RPMI7951 (cell line): ENCODE results near the gene FNBP1. TPM values are rescaled to one million over a fixed set of nuclear protein-coding genes. Genes with fewer than 3 reads are reported as not detected.

Experiments
- DNase-seq: peaks from one replicate; pipeline ENCODE4 v3.0.0-alpha.2; 2012; ENCODE audit warnings: low read depth
- total RNA-seq: library from RNA; depleted of rRNA; stranded (reverse); fragments of >200 nt; shearing (Covaris generic); gene quantifications from 2 replicates; pipeline ENCODE4 v1.2.3, GENCODE V29; 2014; rRNA removed

FNBP1 gene
- total RNA-seq, 1 experiment from 2014 or later: 20.1 TPM

DNA sequence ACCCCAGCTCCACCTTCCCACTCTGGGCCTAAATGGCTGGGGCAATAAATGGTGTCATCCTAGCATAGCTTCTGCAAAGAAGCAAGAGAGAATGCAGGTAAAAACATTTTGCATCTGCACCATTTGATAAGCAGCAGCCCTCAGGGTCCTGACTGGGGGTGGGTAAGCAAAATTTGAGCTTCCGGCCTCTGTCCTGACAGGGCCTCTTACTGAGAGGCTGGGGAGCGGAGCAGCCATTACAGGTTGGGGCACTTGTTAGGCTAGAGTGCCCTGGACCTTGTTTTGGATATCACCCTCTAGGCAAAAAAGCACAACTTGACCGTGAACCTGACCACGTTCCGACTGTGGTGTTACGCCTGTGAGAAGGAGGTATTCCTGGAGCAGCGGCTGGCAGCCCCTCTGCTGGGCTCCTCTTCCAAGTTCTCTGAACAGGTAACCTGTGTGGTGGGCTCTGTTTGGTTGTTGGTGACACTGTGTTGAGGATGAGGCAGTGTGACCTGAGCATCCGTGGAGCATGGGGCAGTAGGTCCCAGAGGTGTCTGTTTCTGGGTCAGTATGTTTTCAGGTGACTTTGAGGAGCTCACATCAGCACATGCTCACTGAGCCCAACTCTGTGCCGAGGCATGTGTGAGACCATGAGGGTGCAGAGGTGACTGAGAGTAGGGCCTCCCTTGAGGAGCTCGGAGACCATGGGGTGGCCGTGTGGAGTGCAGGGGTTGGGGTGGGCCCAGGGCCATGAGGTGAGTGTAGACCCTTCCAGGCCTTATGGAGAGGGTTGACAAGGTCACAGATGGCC is 184.6 kb downstream of the FNBP1 start:
- no peak for DNase-seq

DNA sequence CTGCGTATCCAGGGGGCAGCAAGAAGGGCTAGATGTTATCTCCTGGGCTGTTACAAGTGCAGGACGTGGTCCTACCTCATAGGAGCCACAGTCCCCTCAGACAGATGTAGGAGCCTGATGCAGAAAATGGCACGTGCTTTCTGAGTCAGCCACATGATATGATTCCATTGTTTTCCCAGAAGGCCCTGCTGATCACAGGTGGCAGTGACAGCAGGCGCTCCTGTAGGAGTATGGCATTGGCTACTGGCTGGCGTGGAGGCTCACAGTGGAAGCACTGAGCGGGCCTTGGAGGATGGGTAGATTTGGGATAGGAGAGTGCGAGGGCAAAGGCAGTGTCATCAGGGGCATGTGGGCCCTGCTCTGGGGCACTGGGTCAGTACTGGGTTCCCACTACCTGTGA is 185.8 kb downstream of the FNBP1 start:
- no peak for DNase-seq

DNA sequence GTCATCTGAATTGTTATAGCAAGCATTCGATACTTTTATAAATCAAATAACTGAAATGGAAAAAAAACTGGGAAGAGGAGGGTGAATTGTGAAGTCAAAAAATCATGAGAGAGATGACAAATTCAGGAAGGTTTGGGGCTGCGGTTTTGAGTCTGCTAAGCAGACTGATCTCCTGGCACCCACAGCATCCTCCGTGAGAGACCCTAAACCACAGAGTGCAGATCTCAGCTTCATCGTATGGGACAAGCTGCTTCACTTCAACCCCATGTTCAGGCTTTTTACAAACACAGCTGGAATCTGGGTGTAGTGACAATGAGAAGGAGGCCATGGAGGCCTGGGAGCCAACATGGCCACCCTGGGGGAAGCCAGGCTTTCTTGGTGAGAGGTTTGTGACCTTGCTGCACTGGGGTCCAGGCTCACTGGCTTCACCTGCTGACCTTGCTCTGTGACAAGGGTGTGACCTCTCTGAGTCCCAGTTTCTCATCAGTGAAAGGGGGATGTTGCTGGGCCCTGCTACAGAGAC is 188.3 kb downstream of the FNBP1 start:
- DNase-seq: no peak

DNA sequence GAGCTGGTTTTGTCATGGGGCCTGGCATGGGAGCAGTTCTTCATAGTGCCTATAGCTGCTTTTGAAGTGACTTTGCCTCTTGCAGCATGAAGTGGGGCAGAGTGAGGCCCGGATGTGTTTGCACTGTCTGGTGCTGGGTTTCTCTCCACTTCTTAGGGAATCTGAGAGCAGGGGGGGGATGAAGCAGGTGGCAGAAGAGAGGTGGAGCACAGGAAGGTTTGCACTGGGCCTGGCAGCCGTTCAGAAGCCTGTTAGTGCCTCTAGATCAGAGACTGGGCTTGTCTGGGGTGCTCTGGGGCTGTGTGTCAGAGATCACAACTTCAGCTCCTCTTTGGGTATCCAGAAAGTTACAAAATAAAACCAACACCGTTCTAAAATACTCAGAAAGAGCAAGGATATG is 189.4 kb downstream of the FNBP1 start:
- DNase-seq: no peak

DNA sequence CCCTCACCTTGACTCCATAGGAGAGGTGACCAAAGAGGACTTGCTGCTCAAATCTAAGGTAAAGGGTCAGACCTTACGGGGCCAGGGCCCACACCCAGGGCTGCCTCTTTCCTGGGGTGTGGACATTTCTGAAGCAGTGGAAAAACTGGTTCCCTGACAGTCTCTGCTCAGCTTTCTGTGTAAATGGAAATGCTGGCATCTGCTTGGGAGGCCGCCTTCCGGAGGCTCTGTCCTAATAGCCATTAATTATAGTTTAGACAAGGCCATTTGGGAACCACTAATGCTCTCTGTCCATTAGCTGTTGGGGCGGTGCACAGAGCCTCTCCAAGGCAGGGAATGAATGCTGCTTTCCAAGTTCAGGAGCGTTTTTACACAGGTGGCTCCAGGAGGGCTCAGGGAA is 190.4 kb downstream of the FNBP1 start:
- no peak for DNase-seq

DNA sequence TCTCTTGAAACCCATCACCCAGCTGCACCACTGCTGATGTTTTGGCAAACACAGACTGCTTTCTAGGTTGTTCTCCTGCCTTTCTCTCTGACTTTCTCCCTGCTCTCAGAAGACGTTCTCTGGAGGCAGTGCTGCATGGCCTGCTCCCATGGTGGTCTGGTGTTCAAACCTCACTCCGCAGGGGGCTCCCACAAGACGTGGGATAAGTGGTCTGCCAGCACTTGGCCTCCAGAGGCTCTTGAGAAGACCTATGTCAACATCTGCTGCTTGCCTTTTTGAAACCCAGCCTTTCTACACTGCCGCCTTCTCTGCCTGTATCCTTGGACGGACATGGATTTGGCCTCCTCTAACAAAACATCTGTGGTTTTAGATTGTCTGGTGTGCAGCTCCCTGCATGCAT is 191.2 kb downstream of the FNBP1 start:
- no peak for DNase-seq

DNA sequence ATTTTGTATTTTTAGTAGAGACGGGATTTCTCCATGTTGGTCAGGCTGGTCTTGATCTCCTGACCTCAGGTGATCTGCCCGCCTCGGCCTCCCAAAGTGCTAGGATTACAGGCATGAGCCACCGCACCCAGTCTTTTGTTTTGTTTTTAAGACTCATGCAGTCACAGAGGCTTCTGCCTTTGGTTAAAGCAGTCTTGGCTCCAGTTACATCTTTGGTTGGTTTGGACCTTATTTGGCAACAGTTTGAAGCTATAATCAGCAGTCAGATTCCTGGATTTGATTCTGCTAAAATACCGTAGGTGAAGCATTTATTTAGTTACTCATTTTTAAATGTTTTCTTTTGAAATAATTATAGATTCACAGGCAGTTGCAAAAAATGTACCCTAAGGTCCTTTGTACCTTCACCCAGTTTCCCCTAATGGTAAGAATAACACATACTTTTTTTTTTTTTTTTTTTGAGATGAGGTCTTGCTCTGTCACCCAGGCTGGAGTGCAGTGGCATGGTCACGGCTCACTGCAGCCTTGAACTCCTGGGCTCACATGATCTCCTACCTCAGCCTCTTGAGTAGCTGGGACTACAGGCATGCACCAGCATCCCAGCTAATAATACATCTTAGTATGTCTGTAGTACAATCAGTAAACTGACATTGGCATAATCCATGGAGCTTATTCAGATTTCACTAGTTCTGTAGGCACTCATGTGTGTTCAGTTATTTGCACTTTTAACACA is 192.0 kb downstream of the FNBP1 start:
- DNase-seq: no peak

DNA sequence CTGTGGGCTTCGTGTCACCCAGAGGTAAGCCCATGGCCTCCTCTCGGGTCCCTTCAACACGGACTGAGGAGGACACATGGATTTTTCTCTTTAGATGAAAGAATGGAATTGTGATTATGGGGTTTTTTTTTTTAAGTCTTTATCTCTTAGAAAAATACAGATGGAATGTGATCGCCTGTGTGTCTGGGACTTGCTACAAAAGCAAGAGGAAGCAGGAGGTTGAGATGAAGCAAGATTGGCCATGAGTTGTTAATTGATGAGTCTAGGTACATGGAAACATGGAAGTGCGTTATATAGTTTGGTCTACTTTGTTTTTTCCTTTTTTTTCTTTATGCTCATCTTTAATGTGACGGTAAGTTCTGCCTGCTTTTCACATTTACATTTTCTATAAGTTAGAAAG is 193.1 kb downstream of the FNBP1 start:
- no peak for DNase-seq

DNA sequence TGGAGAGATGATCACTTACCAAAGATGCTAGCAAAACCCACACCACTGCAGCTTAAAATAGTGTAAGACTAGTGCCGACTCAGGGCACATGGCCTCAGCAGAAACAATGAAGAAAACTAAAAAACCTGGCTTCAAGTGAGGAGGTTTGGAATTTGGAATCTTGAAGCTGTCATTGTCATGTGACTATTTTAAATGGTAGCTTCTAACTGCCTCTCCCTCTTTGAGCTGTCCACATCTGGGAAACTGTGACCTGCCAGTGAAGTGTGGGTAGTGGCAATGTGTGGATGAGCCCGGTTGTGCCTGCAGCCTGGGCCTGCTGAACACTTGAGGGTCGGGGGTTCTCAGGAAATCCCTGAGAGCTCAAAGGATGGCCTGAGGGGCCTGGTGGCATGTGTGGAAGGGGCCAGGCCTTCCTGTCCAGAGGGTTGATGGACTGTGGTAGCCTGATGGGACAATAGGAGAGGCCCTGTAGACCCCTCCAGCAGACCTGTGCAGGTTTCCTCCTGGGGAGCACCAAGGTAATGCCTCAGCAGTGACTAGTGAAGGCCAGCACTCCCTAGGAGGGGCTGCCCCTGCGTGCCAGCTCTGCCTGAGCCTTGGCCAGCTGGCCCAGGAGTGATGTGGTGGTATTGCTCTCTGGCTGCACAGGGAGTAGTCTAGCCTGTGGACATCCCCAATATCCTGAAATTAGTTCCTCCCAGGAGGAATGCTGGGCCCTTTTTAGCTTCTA is 194.1 kb downstream of the FNBP1 start:
- no peak for DNase-seq

DNA sequence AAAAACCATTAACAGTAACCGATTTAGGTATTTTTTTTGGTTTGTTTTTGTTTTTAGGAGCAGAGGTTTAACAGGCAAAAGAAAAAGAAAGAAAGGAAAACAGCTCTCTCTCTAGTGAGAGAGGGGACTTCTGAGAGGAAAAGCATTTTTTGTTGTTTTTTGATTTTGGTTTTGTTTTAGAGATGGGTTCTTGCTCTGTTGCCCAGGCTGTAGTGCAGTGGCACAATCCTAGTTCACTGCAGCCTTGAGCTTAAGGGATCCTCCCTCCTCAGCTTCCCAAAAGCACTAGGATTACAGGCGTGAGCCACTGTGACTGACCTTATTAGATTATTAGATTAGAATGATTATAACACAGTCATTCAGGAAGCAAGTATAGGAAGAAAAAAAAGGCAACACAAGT is 197.6 kb downstream of the FNBP1 start:
- DNase-seq: no peak

DNA sequence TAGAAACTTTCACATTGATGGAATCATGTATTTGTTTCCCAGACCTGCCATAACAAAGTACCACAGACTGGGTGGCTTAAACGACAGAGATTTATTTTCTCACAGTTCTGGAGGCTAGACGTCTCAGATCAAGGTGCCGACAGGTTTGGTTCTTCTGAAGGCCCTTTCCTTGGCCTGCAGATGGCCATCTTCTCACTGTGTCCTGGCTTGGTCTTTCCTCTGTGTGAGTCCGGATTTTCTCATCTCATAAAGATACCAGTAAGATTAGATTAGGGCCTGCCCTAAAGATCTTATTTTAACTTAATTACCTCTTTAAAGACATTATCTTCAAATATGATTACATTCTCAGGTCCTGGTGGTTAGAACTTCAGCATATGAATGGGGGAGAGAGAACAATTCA is 201.9 kb downstream of the FNBP1 start:
- DNase-seq: no peak

DNA sequence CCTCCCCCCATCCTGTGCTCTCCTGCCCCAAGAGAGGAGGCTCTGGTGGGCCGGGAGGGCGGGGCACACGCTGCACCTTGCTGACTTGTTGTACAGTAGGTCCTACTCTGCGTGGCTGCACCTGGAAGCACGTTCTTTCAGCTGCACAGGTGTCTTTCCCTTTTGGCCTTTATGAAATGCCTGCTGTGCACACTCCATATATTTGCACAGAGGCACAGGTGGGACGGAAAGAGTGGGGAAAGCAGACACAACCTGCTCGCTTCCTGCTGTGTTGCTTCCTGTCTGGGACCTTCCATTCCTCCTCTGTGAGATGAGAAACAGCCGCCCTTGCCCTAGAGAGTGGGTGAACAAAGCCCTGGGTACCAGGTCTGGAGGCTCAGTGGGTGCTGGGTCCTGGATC is 203.0 kb downstream of the FNBP1 start:
- no peak for DNase-seq

DNA sequence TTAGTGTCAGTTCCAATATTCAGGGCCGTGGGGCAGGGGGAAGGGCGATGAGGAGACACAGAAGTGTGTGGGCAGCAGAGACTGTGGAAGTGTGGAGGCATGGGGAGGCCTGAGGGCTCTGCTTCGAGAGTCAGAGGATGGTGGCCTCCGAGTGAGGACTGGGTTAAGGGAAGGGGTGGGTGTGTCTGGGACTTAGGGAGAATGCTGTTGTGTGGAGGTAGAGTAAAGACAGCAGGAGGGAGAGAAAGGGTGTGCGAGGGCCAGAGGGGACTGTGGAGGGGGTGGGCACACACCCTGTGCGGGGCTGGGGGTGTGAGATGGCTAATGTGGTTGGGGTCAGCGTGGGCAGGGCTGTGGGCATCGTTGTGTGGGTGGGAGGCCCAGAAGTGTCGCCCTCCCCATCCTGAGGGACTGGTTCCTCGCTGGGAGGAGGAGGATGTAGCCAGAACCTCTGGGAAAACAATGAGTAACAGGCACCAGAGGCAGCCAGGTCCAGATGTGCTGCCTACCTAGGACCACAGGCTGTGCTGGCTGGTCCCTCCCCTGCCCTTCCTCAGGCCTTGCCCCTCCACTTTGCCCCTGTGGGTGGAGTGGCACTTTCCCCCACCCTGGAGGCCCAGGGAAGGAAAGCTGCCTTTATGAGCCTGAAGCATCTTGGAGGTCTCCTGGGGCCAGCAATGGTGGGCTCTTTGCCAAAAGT is 203.5 kb downstream of the FNBP1 start:
- no peak for DNase-seq

DNA sequence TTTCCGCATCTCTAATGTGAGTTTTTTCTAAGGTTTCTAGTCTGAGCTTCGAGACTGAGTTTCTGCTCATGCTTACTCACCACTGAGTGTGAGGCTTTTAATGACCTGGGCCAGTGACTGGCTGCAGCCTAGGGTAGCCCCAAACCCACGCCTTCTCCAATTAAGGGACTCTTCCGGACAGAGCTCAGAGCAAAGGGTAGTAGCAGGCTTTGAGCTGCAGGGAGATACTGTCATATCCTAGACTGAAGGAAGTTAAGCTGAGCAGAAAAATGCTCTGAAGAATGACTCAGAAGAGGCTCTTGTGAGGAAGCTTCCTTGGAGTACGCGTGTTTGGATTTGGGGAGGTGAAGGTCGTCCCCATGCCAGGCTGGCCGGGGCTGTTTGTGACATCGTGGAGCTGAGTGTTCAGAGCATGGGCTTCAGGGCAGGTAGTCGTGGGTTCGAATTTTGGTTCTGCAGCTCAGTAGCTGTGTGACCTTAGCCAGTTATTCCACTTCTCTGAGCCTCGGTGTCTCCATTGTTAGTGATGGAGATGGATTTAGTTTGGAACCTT is 204.2 kb downstream of the FNBP1 start:
- DNase-seq: peak; percentile 93

Other genes with a start within 250 kb of the FNBP1 start
- gene TOR1B, start 240.0 kb downstream of the FNBP1 start, total RNA-seq: 30.8 and 33.2 TPM in 2 replicates
- gene TOR1A, start 219.1 kb downstream of the FNBP1 start, total RNA-seq: 34.0 and 35.9 TPM in 2 replicates
- 44.1 and 50.6 TPM in 2 replicates for gene C9orf78, start 207.9 kb downstream of the FNBP1 start, total RNA-seq
- 7.3 and 9.1 TPM in 2 replicates for gene USP20, start 207.7 kb downstream of the FNBP1 start, total RNA-seq
- gene GPR107, start 10.7 kb upstream of the FNBP1 start, total RNA-seq: 11.3 and 16.0 TPM in 2 replicates
- gene NCS1, start 129.2 kb upstream of the FNBP1 start, total RNA-seq: 23.2 and 26.4 TPM in 2 replicates
- gene HMCN2, start 222.6 kb upstream of the FNBP1 start, total RNA-seq: under 0.01 and 0.78 TPM in 2 replicates